AG04450 (cell line): Measurements from ENCODE around the gene NOL4L. TPM values are rescaled to one million over a fixed set of nuclear protein-coding genes. Genes with fewer than 3 reads are reported as not detected.
"Not testable (repeated sequence)": the region's sequence is repeated elsewhere in the genome, so short reads cannot be mapped to it uniquely, and the experiment has no call there.

Experiments
- CTCF ChIA-PET: fragments of 300-600, 350-600 bp; formaldehyde crosslinking; extraction: SDS; loops from one replicate; lab custom pipeline; 2022; ENCODE audit warnings: antibody characterized with exemption, inconsistent platforms; lab: Charles Lee
- POLR2A ChIA-PET: fragments of 350-600 bp; formaldehyde crosslinking; extraction: SDS; loops from one replicate; lab custom pipeline; 2021; ENCODE audit warnings: antibody characterized with exemption, inconsistent platforms; lab: Yijun Ruan, JAX
- DNase-seq: peaks from one replicate; pipeline ENCODE4 v3.0.0-alpha.2; 2011; ENCODE audit warnings: low read depth, low spot score
- H3K27ac ChIP-seq: one replicate; pipeline ENCODE4 v1.5.1; 2012; ENCODE audit warnings: low read depth, low read length, control low read depth
- H3K27me3 ChIP-seq: one replicate; pipeline ENCODE4 v1.6.0; 2012; ENCODE audit warnings: low read length; ENCODE audit not compliant: control insufficient read depth, insufficient read depth
- H3K4me3 ChIP-seq: 2 replicates; pipeline ENCODE4 v1.5.1; 2011; ENCODE audit warnings: mild to moderate bottlenecking, low read depth, low read length, control low read depth
- H3K9me3 ChIP-seq: 2 replicates; pipeline ENCODE4 v1.5.1; 2012; ENCODE audit warnings: low read length; ENCODE audit not compliant: control insufficient read depth, insufficient read depth
- polyA plus RNA-seq: library from polyadenylated mRNA; depleted of rRNA; stranded (reverse); fragments of >200 nt; gene quantifications from 2 replicates; pipeline ENCODE4 v1.2.3, GENCODE V29; 2011
- TF ChIP-seq, protein P1 (sequence below): IDR thresholded peaks from 2 replicates; pipeline ENCODE4 v1.5.1; 2011; ENCODE audit warnings: low read depth, low read length, control low read depth, inconsistent platforms

NOL4L gene
- polyA plus RNA-seq, 1 experiment: 6.7 TPM

DNA sequence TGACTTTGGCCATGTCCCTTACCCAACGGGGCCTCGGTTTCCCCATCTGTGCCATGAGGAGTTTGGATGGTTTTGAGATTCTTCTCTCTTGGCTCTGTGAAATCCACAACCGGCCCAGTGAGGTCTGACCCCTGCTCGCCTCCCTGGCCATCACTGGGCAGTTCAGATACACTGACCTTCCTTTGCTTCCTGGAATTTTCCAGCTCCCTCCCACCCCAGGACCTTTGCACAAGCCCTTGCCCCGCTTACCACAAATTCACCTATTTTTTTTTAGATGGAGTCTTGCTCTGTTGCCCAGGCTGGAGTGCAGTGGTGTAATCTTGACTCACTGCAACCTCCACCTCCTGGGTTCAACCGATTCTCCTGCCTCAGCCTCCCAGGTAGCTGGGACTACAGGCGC is 12.6 kb upstream of the NOL4L start:
- CTCF ChIA-PET: no interaction called here

DNA sequence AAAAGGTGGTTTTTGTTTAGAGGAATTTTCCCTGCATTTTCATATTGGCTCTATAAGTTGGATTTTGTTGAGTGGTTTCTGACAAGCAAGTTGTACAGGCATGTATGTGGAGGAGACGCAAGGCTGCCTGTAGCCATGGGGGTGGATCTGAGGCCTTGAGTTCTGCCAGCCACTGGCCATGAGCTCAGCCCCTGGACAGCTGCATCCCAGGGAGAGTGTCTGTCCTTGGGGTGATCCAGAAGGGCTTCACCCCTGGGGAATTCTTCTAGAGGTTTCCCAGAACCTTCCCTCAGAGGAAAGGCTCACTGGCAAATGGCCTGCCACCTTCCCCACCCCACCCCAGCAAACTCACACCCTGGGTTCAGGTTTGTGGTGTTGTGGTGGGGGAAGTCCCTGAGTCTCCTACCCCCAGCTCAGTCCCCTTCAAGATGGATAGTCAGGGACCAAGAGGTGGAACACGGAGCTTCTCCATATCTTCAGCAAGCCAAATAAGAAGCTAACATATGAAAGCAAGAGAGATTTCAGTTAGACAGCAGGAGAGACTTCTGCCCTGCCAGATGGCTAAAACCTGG is 11.6 kb upstream of the NOL4L start:
- TF ChIP-seq, protein P1, sequence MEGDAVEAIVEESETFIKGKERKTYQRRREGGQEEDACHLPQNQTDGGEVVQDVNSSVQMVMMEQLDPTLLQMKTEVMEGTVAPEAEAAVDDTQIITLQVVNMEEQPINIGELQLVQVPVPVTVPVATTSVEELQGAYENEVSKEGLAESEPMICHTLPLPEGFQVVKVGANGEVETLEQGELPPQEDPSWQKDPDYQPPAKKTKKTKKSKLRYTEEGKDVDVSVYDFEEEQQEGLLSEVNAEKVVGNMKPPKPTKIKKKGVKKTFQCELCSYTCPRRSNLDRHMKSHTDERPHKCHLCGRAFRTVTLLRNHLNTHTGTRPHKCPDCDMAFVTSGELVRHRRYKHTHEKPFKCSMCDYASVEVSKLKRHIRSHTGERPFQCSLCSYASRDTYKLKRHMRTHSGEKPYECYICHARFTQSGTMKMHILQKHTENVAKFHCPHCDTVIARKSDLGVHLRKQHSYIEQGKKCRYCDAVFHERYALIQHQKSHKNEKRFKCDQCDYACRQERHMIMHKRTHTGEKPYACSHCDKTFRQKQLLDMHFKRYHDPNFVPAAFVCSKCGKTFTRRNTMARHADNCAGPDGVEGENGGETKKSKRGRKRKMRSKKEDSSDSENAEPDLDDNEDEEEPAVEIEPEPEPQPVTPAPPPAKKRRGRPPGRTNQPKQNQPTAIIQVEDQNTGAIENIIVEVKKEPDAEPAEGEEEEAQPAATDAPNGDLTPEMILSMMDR: no peak
- no peaks in the 10 kb centered on the region for H3K9me3 ChIP-seq
- POLR2A ChIA-PET: no interaction called here
- peaks cover 5% of the 10 kb centered on the region for H3K27me3 ChIP-seq
- H3K27ac ChIP-seq: no peak overlapping the region
- no peak for DNase-seq
- CTCF ChIA-PET: interaction anchor here (1.0 kb wide), 1 partner anchor 56 kb away, joined by 4 read pairs; no protein-coding TSS in a partner anchor
- no peak overlapping the region for H3K4me3 ChIP-seq

More for the DNA sequence above, 12.6 kb upstream of the NOL4L start:
- no peak for DNase-seq
- POLR2A ChIA-PET: no interaction called here
- Histone ChIP-seq H3K27me3 (peaks cover 5% of the 10 kb centered on the region), H3K4me3 (no peak overlapping the region), H3K27ac (no peak overlapping the region), H3K9me3 (no peaks in the 10 kb centered on the region)
- TF ChIP-seq, protein P1: no peak

DNA sequence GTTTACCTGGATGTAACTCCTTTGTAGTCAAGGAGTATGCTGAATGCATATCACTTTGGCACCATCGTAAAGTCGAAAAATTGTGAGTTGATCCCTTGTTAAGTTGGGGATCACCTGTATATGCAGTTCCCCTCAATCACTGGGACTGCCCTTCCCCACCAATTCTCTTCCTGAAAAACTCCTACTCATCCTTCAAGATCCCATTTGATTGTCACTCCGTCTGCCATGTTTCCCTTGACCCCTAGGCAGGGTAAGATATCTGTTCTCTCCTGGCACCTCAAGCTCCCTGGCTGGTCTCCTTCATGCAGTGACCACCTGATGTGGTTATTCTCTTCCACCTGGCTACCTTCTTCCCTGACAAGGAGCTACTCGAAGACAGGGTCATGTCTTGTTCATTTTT is 10.0 kb upstream of the NOL4L start:
- H3K27ac ChIP-seq: no peak overlapping the region
- no peaks in the 10 kb centered on the region for H3K27me3 ChIP-seq
- no peaks in the 10 kb centered on the region for H3K9me3 ChIP-seq
- no peak for DNase-seq
- no peak overlapping the region for H3K4me3 ChIP-seq
- ChIA-PET POLR2A (no interaction called here), CTCF (no interaction called here)
- TF ChIP-seq, protein P1: no peak

DNA sequence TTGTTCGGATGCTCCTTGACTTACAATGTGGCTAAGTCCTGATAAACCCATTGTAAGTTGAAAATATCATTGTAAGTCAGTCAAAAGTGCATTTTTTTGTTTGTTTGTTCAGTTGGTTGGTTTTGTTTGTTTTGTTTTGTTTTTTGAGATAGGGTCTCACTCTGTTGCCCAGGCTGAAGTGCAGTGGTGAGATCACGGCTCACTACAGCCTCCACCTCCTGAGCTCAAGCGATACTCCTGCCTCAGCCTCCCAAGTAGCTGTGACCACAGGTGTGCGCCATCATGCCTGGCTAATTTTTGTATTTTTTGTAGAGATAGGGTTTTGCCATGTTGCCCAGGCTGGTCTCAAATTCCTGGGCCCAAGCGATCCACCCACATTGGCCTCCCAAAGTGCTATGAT is 9.5 kb upstream of the NOL4L start:
- H3K4me3 ChIP-seq, DNase-seq, POLR2A ChIA-PET, H3K27me3 ChIP-seq, H3K9me3 ChIP-seq, CTCF ChIA-PET, H3K27ac ChIP-seq: not testable (repeated sequence)

DNA sequence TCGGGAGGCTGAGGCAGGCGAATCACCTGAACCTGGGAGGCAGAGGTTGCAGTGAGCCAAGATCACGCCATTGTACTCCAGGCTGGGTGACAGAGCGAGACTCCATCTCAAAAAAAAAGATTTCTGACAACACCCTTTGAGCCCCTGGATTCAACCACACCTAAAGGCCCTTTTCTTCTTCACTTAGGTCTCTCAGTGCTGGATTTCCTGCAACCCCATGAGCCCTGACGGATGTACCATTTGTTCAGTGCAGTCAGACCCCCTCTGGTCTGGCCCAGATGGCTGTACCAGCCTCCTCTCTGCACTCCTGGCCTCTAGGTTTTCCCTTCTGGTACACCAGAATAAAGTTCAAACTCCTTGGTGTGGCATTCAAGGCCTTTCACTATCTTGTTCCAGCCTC is 9.1 kb upstream of the NOL4L start:
- no peak overlapping the region for H3K4me3 ChIP-seq
- TF ChIP-seq, protein P1: no peak
- no peak overlapping the region for H3K27ac ChIP-seq
- ChIA-PET POLR2A (no interaction called here), CTCF (no interaction called here)
- H3K27me3 ChIP-seq: no peaks in the 10 kb centered on the region
- H3K9me3 ChIP-seq: no peaks in the 10 kb centered on the region
- no peak for DNase-seq

DNA sequence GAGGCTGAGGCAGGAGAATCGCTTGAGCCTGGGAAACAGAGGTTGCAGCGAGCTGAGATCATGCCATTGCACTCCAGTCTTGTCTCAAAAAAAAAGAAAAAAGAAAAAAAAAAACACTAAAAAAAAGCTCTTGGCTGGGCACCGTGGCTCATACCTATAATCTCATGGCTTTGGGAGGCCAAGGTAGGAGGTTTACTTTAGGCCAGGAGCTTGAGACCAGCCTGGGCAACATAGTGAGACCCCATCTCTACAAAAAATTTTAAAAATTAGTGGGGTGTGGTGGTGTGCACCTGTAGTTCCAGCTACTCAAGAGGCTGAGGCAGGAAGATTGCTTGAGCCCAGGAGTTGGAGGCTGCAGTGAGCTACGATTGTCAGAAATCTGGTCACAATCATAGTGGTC is 7.5 kb upstream of the NOL4L start:
- H3K27me3 ChIP-seq, H3K9me3 ChIP-seq, POLR2A ChIA-PET, DNase-seq, CTCF ChIA-PET, H3K27ac ChIP-seq, H3K4me3 ChIP-seq: not testable (repeated sequence)
